SK-N-SH treated with all-trans-retinoic acid at 6 μM for 48 hours (cell line): Measurements from ENCODE around the gene ACOT13.

Experiments
- ATAC-seq: fragments of 200-7000 bp; cut with Tn5 transposase; 3 replicates; pipeline ENCODE4 v1.9.1; 2020; ENCODE audit warnings: mild to moderate bottlenecking, moderate library complexity
- ARNTL ChIP-seq: fragments of 450-650 bp; formaldehyde crosslinking; IDR thresholded peaks from 2 replicates; pipeline ENCODE4 v1.5.0; 2020; ENCODE audit warnings: low read depth, mild to moderate bottlenecking, moderate library complexity, borderline replicate concordance
- CREB5 ChIP-seq: fragments of 250-450 bp; sonication (Bioruptor Pico); IDR thresholded peaks from 2 replicates; pipeline ENCODE4 v1.5.1; 2020; ENCODE audit warnings: low read depth, mild to moderate bottlenecking, moderate library complexity
- CSDC2 ChIP-seq: fragments of 250-450 bp; sonication (Bioruptor Pico); IDR thresholded peaks from 2 replicates; pipeline ENCODE4 v1.5.0; 2020; ENCODE audit warnings: mild to moderate bottlenecking, moderate library complexity
- ESRRG ChIP-seq: fragments of 250-450 bp; sonication (Bioruptor Pico); IDR thresholded peaks from 2 replicates; pipeline ENCODE4 v1.6.1; 2021; ENCODE audit warnings: mild to moderate bottlenecking
- OSR1 ChIP-seq: fragments of 250-450 bp; sonication (Bioruptor Pico); IDR thresholded peaks from 2 replicates; pipeline ENCODE4 v1.8.0; 2022; ENCODE audit warnings: moderate library complexity, mild to moderate bottlenecking, inconsistent platforms
- POU6F1 ChIP-seq: fragments of 250-450 bp; sonication (Bioruptor Pico); IDR thresholded peaks from 2 replicates; pipeline ENCODE4 v1.8.0; 2021; ENCODE audit warnings: low read depth, mild to moderate bottlenecking, moderate library complexity, borderline replicate concordance
- PPARA ChIP-seq: fragments of 250-450 bp; sonication (Bioruptor Pico); IDR thresholded peaks from 2 replicates; pipeline ENCODE4 v1.5.0; 2020; ENCODE audit warnings: mild to moderate bottlenecking, borderline replicate concordance
- RARB ChIP-seq: fragments of 250-450 bp; sonication (Bioruptor Pico); IDR thresholded peaks from 2 replicates; pipeline ENCODE4 v1.8.0; 2021; ENCODE audit warnings: mild to moderate bottlenecking, moderate library complexity
- SNAI2 ChIP-seq: fragments of 250-450 bp; sonication (Bioruptor Pico); IDR thresholded peaks from 2 replicates; pipeline ENCODE4 v1.5.0; 2020; ENCODE audit warnings: mild to moderate bottlenecking, moderate library complexity
- TSHZ2 ChIP-seq: fragments of 250-450 bp; sonication (Bioruptor Pico); IDR thresholded peaks from 2 replicates; pipeline ENCODE4 v1.5.0; 2020; ENCODE audit warnings: mild to moderate bottlenecking, moderate library complexity
- ZC3H10 ChIP-seq: fragments of 250-450 bp; sonication (Bioruptor Pico); IDR thresholded peaks from 2 replicates; pipeline ENCODE4 v1.5.1; 2021; ENCODE audit warnings: mild to moderate bottlenecking, moderate library complexity
- ZFP3 ChIP-seq: fragments of 250-450 bp; sonication (Bioruptor Pico); IDR thresholded peaks from 2 replicates; pipeline ENCODE4 v1.5.0; 2020; ENCODE audit warnings: mild to moderate bottlenecking, moderate library complexity
- ZFP30 ChIP-seq: fragments of 450-650 bp; formaldehyde crosslinking; IDR thresholded peaks from 2 replicates; pipeline ENCODE4 v1.5.0; 2022; ENCODE audit warnings: mild to moderate bottlenecking, moderate library complexity
- ZNF565 ChIP-seq: fragments of 450-650 bp; formaldehyde crosslinking; conservative IDR thresholded peaks from 2 replicates; pipeline ENCODE4 v1.5.0; 2020; ENCODE audit warnings: low read depth, mild to moderate bottlenecking, moderate library complexity
- ZNF8 ChIP-seq: fragments of 450-650 bp; formaldehyde crosslinking; IDR thresholded peaks from 2 replicates; pipeline ENCODE4 v1.5.0; 2020; ENCODE audit warnings: mild to moderate bottlenecking, moderate library complexity
- TF ChIP-seq, protein P1 (sequence below): fragments of 250-450 bp; sonication (Bioruptor Pico); IDR thresholded peaks from 2 replicates; pipeline ENCODE4 v1.8.0; 2020; ENCODE audit warnings: mild to moderate bottlenecking, moderate library complexity, borderline replicate concordance
- TF ChIP-seq, protein P2 (sequence below): fragments of 250-450 bp; sonication (Bioruptor Pico); IDR thresholded peaks from 2 replicates; pipeline ENCODE4 v1.5.1; 2021; ENCODE audit warnings: mild to moderate bottlenecking, moderate library complexity

ACOT13 gene

GRCh38 chr6:24630856-24631505, 35.9 kb upstream of the ACOT13 start:
- TF ChIP-seq OSR1 (CRISPR knock-in tag) (no peak), POU6F1 (CRISPR knock-in tag) (no peak)
- no peak for ATAC-seq

DNA sequence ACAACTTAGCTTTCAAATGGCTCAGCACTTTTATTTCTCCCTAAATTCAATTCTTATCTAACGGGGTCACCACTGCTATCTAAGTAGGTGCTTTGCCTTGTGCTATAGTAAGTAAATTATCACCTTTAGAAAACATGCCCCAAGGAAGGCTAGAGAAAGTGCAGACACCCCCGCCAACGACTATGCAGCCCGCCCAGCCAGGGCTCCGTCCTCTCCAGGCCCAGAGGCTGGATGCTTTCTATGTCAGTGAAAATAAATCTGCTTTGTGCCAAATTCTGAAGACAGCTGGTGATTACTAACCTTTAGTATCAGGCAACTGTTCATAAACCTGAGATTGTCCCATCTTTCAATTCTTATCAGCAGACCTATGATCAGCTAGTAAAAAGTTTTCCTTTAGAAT, 35.2 kb upstream of the ACOT13 start:
- TF ChIP-seq ZFP30 (CRISPR knock-in tag) (no peak), SNAI2 (no peak), PPARA (CRISPR knock-in tag) (no peak), POU6F1 (CRISPR knock-in tag) (no peak), ZFP3 (CRISPR knock-in tag) (no peak), ZC3H10 (CRISPR knock-in tag) (no peak), OSR1 (CRISPR knock-in tag) (no peak), CREB5 (CRISPR knock-in tag) (no peak), RARB (CRISPR knock-in tag) (no peak), CSDC2 (CRISPR knock-in tag) (no peak), ZNF565 (CRISPR knock-in tag) (no peak)
- no peak for ATAC-seq

DNA sequence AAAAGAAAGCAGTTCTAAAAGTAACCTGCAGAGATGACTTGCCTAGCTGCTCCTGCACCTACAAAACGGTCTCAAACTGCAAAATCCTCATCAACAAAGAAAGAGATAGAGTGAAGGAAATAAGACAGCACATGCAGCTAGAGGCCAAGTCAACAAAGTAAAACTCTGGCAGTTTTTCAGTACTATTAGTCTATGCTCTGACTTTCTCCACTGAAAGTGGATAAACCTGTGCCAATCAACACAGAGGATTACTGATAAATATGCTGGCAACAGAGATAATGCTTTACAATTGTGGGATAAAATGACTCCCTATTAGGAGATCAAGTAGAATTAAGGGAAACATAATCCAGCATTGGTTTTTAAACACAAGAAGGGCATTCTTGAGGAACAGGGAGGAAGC, 34.3 kb upstream of the ACOT13 start:
- TF ChIP-seq ZNF565 (CRISPR knock-in tag) (no peak), CSDC2 (CRISPR knock-in tag) (no peak), TSHZ2 (CRISPR knock-in tag) (no peak), ZFP3 (CRISPR knock-in tag) (no peak), SNAI2 (no peak), ARNTL (no peak), CREB5 (CRISPR knock-in tag) (no peak), RARB (CRISPR knock-in tag) (no peak)
- TF ChIP-seq, protein P1, sequence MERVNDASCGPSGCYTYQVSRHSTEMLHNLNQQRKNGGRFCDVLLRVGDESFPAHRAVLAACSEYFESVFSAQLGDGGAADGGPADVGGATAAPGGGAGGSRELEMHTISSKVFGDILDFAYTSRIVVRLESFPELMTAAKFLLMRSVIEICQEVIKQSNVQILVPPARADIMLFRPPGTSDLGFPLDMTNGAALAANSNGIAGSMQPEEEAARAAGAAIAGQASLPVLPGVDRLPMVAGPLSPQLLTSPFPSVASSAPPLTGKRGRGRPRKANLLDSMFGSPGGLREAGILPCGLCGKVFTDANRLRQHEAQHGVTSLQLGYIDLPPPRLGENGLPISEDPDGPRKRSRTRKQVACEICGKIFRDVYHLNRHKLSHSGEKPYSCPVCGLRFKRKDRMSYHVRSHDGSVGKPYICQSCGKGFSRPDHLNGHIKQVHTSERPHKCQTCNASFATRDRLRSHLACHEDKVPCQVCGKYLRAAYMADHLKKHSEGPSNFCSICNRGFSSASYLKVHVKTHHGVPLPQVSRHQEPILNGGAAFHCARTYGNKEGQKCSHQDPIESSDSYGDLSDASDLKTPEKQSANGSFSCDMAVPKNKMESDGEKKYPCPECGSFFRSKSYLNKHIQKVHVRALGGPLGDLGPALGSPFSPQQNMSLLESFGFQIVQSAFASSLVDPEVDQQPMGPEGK (CRISPR knock-in tag), result no peak
- TF ChIP-seq, all 23 proteins: peak for 0
- ATAC-seq, result no peak

DNA sequence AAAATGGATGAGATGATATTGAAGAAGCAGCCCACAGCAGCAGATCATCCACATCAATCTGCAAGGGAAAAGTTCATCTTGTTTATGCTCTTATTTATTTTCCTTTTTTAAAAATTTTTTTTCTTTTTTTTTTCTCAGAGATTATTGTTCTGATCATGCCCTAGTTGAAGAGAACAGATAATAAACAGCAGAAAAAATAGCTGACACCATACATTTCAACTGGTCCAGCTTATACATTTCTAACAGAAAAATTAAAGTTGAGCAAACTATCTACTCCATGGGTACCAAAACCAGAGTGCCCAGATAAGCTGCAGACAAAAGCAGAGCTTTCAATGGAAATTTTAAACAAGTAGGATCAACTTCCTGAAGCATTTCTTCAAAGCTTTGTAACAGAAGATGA, 30.2 kb upstream of the ACOT13 start:
- no peak for ATAC-seq
- TF ChIP-seq TSHZ2 (CRISPR knock-in tag) (no peak), ZNF565 (CRISPR knock-in tag) (no peak), ESRRG (no peak), ZNF8 (CRISPR knock-in tag) (no peak)
- TF ChIP-seq, protein P2, sequence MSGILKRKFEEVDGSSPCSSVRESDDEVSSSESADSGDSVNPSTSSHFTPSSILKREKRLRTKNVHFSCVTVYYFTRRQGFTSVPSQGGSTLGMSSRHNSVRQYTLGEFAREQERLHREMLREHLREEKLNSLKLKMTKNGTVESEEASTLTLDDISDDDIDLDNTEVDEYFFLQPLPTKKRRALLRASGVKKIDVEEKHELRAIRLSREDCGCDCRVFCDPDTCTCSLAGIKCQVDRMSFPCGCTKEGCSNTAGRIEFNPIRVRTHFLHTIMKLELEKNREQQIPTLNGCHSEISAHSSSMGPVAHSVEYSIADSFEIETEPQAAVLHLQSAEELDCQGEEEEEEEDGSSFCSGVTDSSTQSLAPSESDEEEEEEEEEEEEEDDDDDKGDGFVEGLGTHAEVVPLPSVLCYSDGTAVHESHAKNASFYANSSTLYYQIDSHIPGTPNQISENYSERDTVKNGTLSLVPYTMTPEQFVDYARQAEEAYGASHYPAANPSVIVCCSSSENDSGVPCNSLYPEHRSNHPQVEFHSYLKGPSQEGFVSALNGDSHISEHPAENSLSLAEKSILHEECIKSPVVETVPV (CRISPR knock-in tag), result no peak
- TF ChIP-seq, protein P1 (CRISPR knock-in tag), result no peak
